ENCODE data around the gene MGP. TPM values are rescaled to one million over a fixed set of nuclear protein-coding genes. Genes with fewer than 3 reads are reported as not detected.

The MGP gene
- total and polyA plus RNA-seq, 2 of the 8 experiments (the other 6 are each of a cell fraction or from before 2014, with no cell fraction given): not detected

GRCh38 chr12:14928931-14929330 is 43.3 kb upstream of the MGP start:
- Histone ChIP-seq H4K8ac (ENCODE audit: extremely low read depth, insufficient read depth, low read length) (no peak overlapping the region), H3K56ac (replicated peaks; ENCODE audit: insufficient read length, low read depth, low read length) (no peak overlapping the region), H3K27me3 (replicated peaks in 1 of 4; ENCODE audit: control insufficient read depth in 3 of 4, extremely low read depth in 1 of 4, insufficient read depth in 3 of 4, low read length in 3 of 4) (no peaks in the 10 kb centered on the region), H2BK120ac (replicated peaks; ENCODE audit: low read depth, low read length) (no peak overlapping the region), H2AK5ac (ENCODE audit: low read depth, low read length) (no peak overlapping the region), H3K14ac (ENCODE audit: insufficient read length) (no peak overlapping the region), H3K18ac (ENCODE audit: extremely low read depth, low read length) (no peak overlapping the region), H2BK5ac (ENCODE audit: low read depth, low read length) (no peak overlapping the region), H3K27ac (ENCODE audit: low read depth, low read length) (no peak overlapping the region), H4K20me1 (replicated peaks in 1 of 2; ENCODE audit: control insufficient read depth in 1 of 2, insufficient read depth in 2 of 2, low read length in 2 of 2) (no peaks in the 10 kb centered on the region), H3K79me1 (ENCODE audit: low read depth, low read length) (no peaks in the 10 kb centered on the region), H3K79me2 (ENCODE audit: control insufficient read depth in 1 of 2, insufficient read depth in 2 of 2, low read length in 2 of 2) (no peaks in the 10 kb centered on the region), H3K23me2 (ENCODE audit: low read depth, low read length) (peaks cover 2% of the 10 kb centered on the region; the same call in 1 of the 2 replicates), H4K91ac (replicated peaks; ENCODE audit: insufficient read length, low read length) (no peak overlapping the region), H3K4me1 (replicated peaks in 1 of 4; ENCODE audit: control insufficient read depth in 3 of 4, insufficient read depth in 4 of 4, low read length in 3 of 4) (no peaks in the 10 kb centered on the region), H3K9me3 (ENCODE audit: insufficient read depth in 2 of 2, low read depth in 1 of 2, low read length in 1 of 2) (no peaks in the 10 kb centered on the region), H3K4me2 (ENCODE audit: insufficient read depth in 1 of 2, low read depth in 2 of 2, low read length in 2 of 2) (peak overlapping the region; percentile 32 to 40; a peak in 2 of 4 replicates), H3K23ac (ENCODE audit: insufficient read length) (no peak overlapping the region), H4K5ac (ENCODE audit: insufficient read length, low read depth, low read length) (no peak overlapping the region), H3K36me3 (ENCODE audit: control insufficient read depth in 2 of 4, insufficient read depth in 4 of 4, low read length in 3 of 4) (no peaks in the 10 kb centered on the region), H3K4ac (replicated peaks; ENCODE audit: insufficient read length, low read depth, low read length) (no peak overlapping the region), H2BK15ac (ENCODE audit: low read length) (no peak overlapping the region), H3K9ac (replicated peaks in 1 of 4; ENCODE audit: extremely low read depth in 1 of 4, low read depth in 3 of 4, low read length in 3 of 4) (no peak overlapping the region), H2BK12ac (ENCODE audit: low read depth, low read length) (no peak overlapping the region), H2AFZ (ENCODE audit: low read length) (0 out of 2 replicates have a peak overlapping the region, but pooled peaks have one; percentile 21), H3K4me3 (ENCODE audit: extremely low read depth in 1 of 4, insufficient read depth in 2 of 4, low read depth in 3 of 4, low read length in 4 of 4) (no peak overlapping the region), H2BK20ac (ENCODE audit: low read length) (no peak overlapping the region)
- CTCF ChIA-PET (ENCODE audit: partially characterized antibody): interaction anchor here (1.0 to 2.2 kb wide), 2 partner anchors 10 to 14 kb away, joined by 3 to 9 read pairs; partner anchors contain the start of gene ERP27
- POLR2A ChIA-PET (ENCODE audit: partially characterized antibody): interaction anchor here (0.9 kb wide), 1 partner anchor 20 kb away, joined by 4 read pairs; no protein-coding TSS in a partner anchor
- no peak for FAIRE-seq
- DNase-seq (ENCODE audit: low read depth in 1 of 2, low spot score in 2 of 2): no peak
- TF ChIP-seq ATF3 (IDR thresholded peaks at IDR 0.05; ENCODE audit: insufficient read depth, low read depth, low read length): no peak
- TF ChIP-seq SP1 (IDR thresholded peaks at IDR 0.05; ENCODE audit: low read depth, low read length): peak; percentile 78; the same call in 1 of the 2 replicates
- peak; percentile 66 for TF ChIP-seq ASH2L (IDR thresholded peaks at IDR 0.05; ENCODE audit: low read length)
- no peak for TF ChIP-seq RBBP5 (IDR thresholded peaks at IDR 0.05; ENCODE audit: borderline replicate concordance, low read depth, low read length)
- no peak for TF ChIP-seq CEBPB (IDR thresholded peaks at IDR 0.05; ENCODE audit: low read depth, low read length)
- WGBS, 2 experiments (ENCODE audit: extremely low coverage in 1 of 2, insufficient coverage in 1 of 2, insufficient read length in 1 of 2, insufficient replicate concordance in 2 of 2, low coverage in 1 of 2, low lambda C conversion rate in 2 of 2, missing lambda C conversion rate in 1 of 2): 55% methylated on average over 4 of the region's 4 CpGs; no CpG with 5 or more reads in 1 of the 2 experiments

All from H1 (cell line).